DMS153 treated with DMSO at 0.1 percent for 48 hours (cell line): ENCODE measurements around the gene NEK10.

ENCODE experiments used
- DNase-seq: peaks from one replicate; lab custom pipeline; 2025; ENCODE audit not compliant: unreplicated experiment; lab: John Stamatoyannopoulos, UW

NEK10 gene

GRCh38 chr3:27110020-27110419 is 259.2 kb downstream of the NEK10 start:
- no peak for DNase-seq

DNA sequence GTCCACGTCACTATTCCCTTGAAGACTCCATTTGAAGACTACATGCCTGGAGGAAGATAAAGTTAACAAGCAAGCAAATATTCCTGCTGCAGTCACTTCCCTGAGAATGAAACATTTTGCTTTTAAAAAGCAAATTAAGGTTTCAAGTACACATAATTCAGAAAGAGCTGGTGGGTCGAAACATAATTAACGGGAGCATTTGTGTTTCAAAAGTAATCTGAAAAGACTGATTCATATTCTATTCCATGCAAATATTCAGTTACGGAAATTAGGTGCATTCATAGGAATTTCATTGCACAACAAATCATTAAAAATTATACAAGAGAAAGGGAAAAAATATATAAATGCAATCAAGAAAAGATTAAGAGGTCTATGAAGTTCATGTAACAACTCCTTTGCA is 260.9 kb downstream of the NEK10 start:
- DNase-seq: no peak

DNA sequence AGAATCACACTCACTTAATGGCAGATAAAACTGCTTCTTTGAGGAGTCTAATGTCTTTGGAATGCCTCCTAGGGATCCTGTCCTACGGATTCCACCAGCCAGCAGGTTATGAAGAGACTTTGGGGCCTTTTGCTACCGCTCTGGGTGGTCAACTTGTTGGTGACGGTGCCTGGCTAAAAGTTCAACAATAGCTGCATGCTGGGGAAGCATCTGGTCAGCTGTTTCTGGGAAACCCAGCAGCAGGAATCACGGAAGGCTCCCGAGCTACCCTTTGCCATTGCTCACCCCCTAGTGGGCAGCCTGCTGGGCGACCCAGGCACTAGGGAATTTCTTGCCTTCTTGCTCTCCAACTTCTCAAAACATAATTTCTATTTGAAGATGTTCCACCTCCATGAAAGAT is 263.3 kb downstream of the NEK10 start:
- no peak for DNase-seq

- no peak for DNase-seq
Observed at GRCh38 chr3:27097182-27097581, 272.0 kb downstream of the NEK10 start.

GRCh38 chr3:27095553-27096222 is 273.5 kb downstream of the NEK10 start:
- DNase-seq: no peak

DNA sequence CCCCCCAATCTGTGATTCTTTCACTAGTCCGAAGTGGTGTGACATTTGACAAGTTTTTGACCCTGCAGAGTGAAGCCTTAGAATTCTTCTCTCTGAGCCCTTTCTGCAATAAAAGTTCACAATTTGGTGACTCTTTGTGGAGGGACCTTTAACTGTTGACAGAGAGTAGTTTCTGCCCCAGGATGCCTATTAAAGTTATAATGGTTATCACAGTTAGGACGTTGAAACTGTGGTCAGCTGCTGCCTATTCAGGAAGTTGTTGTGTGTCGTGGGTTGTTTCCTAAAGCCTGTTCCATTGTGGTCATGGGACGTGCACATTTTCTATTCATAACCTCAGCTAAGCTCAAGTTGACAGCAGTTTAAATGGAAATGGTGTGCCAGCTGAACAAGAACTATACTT is 274.5 kb downstream of the NEK10 start:
- DNase-seq: no peak

DNA sequence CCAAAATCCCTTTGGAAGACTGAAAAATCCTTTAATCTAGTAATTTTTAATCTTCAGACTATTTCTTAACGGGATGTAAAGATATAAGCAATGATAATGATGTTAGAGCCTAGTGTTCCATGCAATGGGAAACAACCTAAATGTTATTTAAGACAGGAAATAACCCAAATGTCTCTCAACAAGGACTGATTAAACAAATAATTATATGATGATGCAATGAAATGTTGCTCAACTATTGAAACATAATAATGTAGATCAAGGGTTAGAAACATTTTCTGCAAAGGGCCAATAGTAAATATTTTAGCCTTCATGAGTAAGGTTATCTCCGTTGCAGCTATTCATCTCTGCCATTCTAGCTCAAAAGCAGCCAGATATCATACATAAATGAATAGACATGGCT is 275.4 kb downstream of the NEK10 start:
- no peak for DNase-seq

DNA sequence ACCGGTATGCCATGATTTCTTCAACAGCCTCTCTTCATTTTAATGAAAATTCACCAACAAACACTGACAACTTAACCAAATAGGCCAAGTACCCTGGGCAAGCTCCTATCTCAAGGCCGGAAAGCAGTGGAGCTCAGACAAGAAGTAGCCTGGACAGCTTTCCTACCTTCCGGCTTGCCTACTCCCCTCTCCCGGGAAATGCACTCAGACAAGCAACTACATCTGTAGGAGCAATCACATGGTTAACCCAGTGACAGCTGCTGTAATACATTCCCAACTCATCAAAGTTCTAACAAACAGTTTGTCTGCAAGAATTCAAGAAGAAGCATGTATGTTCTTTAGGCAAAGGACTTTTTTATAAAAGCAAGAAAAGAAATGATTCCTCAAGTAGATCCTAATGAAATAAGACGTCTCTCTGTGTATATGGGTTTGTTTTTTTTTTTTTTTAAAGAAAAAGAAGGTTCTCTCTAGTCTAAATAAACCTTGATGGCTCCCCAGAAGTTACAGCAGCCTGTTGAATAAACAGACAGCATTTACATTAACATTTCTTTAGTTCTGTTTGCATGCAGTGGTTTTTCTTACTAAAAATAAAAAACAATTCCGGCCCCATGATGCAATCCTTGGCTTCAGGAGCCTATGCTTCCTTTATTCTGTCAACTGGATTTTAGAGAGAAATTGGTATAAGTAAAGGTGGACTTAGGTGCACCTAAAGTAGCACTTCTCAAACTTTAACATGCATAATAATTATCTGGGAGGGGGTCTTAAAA is 278.7 kb downstream of the NEK10 start:
- no peak for DNase-seq

GRCh38 chr3:27089645-27090044 is 279.5 kb downstream of the NEK10 start:
- no peak for DNase-seq

- DNase-seq: no peak
Observed at GRCh38 chr3:27089068-27089467, 280.1 kb downstream of the NEK10 start.

DNA sequence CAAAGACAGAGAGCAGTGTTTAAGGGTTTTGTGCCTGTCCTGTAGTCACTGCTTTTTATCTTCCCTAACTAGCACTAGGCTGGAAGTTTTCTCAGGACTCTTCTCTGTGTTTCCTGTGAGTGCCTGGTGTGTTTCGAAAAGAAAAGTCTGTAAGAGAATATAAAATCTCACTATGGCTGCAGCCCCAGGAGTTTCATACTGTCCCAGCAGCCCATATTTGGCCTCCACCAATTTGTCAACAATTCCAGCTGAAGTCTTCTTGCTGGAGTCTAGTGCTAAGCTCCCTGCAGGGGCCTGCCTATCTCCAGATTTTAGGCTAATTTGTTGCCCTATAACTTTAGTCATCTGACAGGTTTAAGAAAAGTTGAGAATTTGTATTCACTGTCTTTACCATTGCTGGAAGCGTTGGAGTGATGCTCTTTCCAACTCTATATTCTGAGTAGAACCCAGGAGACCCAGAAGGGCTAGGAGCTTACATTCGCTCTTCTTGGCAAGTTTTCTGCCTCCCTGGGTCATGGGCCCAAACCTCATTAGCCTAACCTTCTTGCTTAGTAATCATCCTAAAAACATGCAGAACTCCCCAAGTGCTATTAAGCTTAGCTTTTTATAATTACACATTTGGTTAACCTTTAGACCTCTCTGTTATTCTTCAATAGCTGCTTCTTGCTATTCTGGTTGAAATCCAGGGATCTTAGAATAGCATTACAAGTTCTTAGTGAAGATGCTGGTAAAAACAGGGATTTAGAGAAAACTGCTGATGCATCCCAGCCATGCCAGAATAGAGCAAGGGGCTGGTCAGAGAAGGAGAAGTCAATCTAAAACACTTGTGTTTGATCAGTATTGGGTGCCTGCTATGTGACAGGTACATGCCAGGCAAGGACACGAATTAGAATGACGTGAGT is 283.1 kb downstream of the NEK10 start:
- DNase-seq: no peak

DNA sequence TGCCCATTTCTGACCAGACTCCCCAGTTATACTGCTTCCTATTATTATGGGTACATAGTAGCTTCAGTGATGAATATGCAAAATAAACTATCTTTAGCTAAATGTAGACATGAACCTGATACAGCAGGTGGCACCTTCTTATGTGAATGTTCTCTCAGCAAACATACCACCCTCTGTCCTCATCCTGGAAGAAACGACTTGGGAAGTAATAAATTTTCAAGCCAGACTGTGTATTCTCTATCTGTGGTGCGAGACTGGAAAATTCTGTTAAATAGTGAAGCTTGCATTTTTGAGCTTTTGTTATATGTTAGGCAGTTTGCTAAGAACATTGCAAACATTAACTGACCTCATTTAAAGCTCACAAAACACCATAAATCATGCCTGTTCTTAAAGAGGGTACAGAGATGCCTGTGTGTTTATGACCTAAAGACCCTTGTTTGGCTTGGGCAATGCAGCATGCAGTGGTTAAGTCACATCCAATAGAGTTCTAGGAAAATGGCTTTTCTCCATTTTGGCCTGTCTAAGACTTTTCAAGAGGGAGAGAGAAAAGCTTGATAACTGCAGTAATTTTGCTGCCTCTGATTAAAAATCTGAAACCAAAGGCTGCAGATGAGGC is 287.1 kb downstream of the NEK10 start:
- no peak for DNase-seq

DNA sequence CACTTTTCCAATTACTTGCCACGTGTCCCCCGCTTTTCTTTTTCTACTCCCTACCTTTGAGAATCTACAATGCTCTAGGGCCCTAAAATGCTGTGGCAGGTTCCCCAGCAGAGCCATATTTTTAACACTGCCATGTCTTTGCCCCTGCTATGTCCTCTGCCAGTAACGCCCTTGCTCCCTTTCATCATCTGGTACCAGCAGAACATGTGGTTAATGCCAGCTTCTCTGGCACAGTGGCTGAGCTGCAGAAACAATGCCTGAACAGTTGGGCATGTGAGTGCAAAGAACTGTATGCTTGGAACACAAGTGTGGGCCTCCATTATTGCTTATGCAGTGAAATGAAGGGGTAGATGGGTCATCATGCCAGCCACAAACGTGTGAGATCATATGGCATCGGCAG is 287.6 kb downstream of the NEK10 start:
- no peak for DNase-seq

GRCh38 chr3:27080258-27080525 is 289.0 kb downstream of the NEK10 start:
- no peak for DNase-seq

DNA sequence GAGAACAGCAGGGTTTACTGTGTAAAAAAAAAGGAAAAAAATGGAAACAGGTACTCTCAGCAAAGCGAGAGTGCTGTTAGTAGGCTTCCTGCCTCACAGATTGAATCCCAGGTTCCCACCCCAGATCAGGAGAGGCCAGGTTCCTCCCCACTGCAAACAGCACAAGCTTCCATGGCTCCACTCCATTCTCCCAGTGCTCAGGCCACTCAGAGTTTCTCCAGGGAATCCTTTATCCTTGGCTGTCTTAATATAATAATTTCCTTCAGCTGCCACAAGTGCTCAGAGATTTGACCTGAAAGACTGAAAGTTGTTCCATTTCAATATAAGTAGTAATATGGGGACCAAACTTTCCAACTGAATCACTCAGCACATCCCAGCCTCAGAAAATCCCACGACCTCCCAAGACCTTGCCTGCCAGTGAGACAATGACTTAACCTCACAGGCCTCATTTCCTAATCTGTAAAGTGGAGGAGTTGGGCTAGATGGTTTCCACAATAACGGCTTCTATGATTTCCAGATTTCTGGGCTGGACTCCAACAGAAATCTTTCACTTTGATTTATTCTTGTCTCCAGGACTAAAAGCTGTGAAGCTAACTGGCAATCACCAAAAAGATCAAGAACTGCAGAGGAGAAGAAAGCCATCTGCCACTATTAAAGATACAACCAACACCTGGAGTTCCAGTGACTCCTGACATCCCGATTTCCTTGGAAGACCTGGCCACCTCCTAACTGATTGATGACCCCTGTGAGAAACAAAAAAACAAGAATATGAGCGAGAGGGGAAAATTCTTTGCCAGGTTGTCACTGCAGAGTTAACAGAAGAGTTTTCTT is 289.5 kb downstream of the NEK10 start:
- DNase-seq: no peak

GRCh38 chr3:27078246-27078913 is 290.8 kb downstream of the NEK10 start:
- DNase-seq: no peak

- no peak for DNase-seq
Observed at GRCh38 chr3:27076815-27077630, 292.2 kb downstream of the NEK10 start.

DNA sequence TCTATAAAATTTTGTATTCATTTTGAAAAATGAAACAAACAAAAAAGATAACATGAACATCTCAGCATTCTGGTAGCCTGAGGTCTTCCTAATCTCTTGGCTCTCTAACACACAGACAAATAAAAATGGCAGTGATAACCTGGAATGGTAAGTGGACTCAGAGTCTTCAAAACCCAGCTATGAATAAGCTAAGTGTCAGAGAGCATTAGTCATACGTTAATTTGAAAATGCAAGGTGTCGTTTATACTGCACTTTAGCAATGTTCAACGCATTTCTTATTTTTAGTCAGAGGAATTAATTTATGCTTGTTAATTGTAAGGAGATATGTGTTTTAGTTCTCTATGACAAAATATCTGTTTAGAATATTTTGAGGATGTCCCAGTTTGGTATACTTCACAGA is 294.3 kb downstream of the NEK10 start:
- no peak for DNase-seq

GRCh38 chr3:27073912-27074311 is 295.3 kb downstream of the NEK10 start:
- DNase-seq: no peak
